Left lung (tissue), 10 donors: ENCODE results near the gene FOLR3. TPM values are rescaled to one million over a fixed set of nuclear protein-coding genes. Genes with fewer than 3 reads are reported as not detected.
A peak's percentile ranks its signal among the peaks of the same experiment; 100 is the strongest.

Experiments
- ATAC-seq: fragments of 200-7000 bp; cut with Tn5 transposase; one replicate; pipeline ENCODE4 v1.9.1; 2020; ENCODE audit warnings: moderate library complexity
- DNase-seq, 4 donors: peaks; one replicate each; pipeline ENCODE4 v3.0.0-alpha.2; 2013 to 2020
- H3K27ac ChIP-seq, 2 donors: fragments of 200-600 bp; sonication (generic) in 1 of 2; one replicate each; pipeline versions ENCODE4 v1.5.0 to v1.8.0; 2020 to 2021
- H3K27me3 ChIP-seq, 2 donors: fragments of 200-600 bp; sonication (generic) in 1 of 2; one replicate each; pipeline versions ENCODE4 v1.5.0 to v1.8.0; 2020 to 2021
- H3K36me3 ChIP-seq, 2 donors: fragments of 200-600 bp; sonication (generic) in 1 of 2; one replicate each; pipeline versions ENCODE4 v1.5.0 to v1.8.0; 2020 to 2021
- H3K4me1 ChIP-seq, 2 donors: fragments of 200-600 bp; one replicate each; pipeline ENCODE4 v1.8.0; 2021
- H3K4me3 ChIP-seq, 2 donors: fragments of 200-600 bp; sonication (generic) in 1 of 2; one replicate each; pipeline versions ENCODE4 v1.5.0 to v1.8.0; 2020 to 2021; ENCODE audit warnings: mild to moderate bottlenecking in 1 of 2
- H3K9me3 ChIP-seq, 2 donors: fragments of 200-600 bp; sonication (generic) in 1 of 2; one replicate each; pipeline versions ENCODE4 v1.5.0 to v1.8.0; 2020 to 2021
- CTCF ChIP-seq, 2 donors: fragments of 200-600 bp; sonication (generic) in 1 of 2; IDR thresholded peaks; one replicate each; pipeline versions ENCODE4 v1.5.0 to v1.8.0; 2021; ENCODE audit warnings: antibody characterized with exemption in 2 of 2
- intact Hi-C, 2 donors: fragments of 100-400 bp; cut with DNase I; formaldehyde crosslinking; loops; one replicate each; pipeline versions ENCODE4 v1.11.2 to v1.14.2; 2022
- polyA plus RNA-seq, 6 donors: library from polyadenylated mRNA; unstranded; fragments of 120-200 nt; gene quantifications; one replicate each; pipeline ENCODE4 v1.2.1, GENCODE V29; 2013; ENCODE audit not compliant: insufficient read length in 6 of 6
- total RNA-seq, 2 donors: library from RNA; stranded (reverse); fragmentation: NEBNext Ultra II Directional; extraction: Animal tissue kit (Norgen Biotek cat#: 25700); gene quantifications; one replicate each; pipeline ENCODE4 v1.2.1, GENCODE V29; 2021
- donor health status: DM: no; HTN: yes; CAD: no.
- donor health status: DM: no; HTN: no; CAD: no.

Gene FOLR3
- total and polyA plus RNA-seq, 8 donors = 0.32 to 15.6 (median 2.0) TPM

GRCh38 chr11:72100009-72100408 is 35.5 kb upstream of the FOLR3 start:
- ATAC-seq (no peak), DNase-seq (no peak)
- Histone ChIP-seq H3K4me3 (no peak overlapping the region), H3K27ac (peak overlapping the region in 1 of 2 donors; percentile 98), H3K9me3 (no peaks in the 10 kb centered on the region), H3K36me3 (peaks cover 0 to 51% of the 10 kb centered on the region in 2 donors), H3K27me3 (no peaks in the 10 kb centered on the region), H3K4me1 (peaks cover 14 to 47% of the 10 kb centered on the region in 2 donors)
- TF ChIP-seq CTCF (IDR thresholded peaks at IDR 0.05) = no peak
- intact Hi-C loops = no loop called here

GRCh38 chr11:72100462-72100861 is 35.1 kb upstream of the FOLR3 start:
- no peak for TF ChIP-seq CTCF (IDR thresholded peaks at IDR 0.05)
- peak overlapping the region in 1 of 2 donors; percentile 93 for H3K4me3 ChIP-seq
- no peaks in the 10 kb centered on the region for H3K27me3 ChIP-seq
- H3K9me3 ChIP-seq = no peaks in the 10 kb centered on the region
- peak overlapping the region in 1 of 2 donors; percentile 98 for H3K27ac ChIP-seq
- intact Hi-C loops = no loop called here
- H3K4me1 ChIP-seq = peaks cover 14 to 47% of the 10 kb centered on the region in 2 donors
- ATAC-seq (no peak), DNase-seq (no peak)
- H3K36me3 ChIP-seq = peaks cover 0 to 46% of the 10 kb centered on the region in 2 donors

GRCh38 chr11:72102162-72102561 is 33.4 kb upstream of the FOLR3 start:
- DNase-seq (no peak), ATAC-seq (no peak)
- intact Hi-C loops = no loop called here
- H3K36me3 ChIP-seq = peaks cover 0 to 29% of the 10 kb centered on the region in 2 donors
- no peaks in the 10 kb centered on the region for H3K27me3 ChIP-seq
- H3K27ac ChIP-seq = peak overlapping the region; percentile 97 to 98
- TF ChIP-seq CTCF (IDR thresholded peaks at IDR 0.05) = no peak
- H3K4me3 ChIP-seq = peak overlapping the region; percentile 90 to 93
- no peaks in the 10 kb centered on the region for H3K9me3 ChIP-seq
- H3K4me1 ChIP-seq = peaks cover 14 to 47% of the 10 kb centered on the region in 2 donors

GRCh38 chr11:72102631-72102945 is 32.9 kb upstream of the FOLR3 start:
- peaks cover 0 to 26% of the 10 kb centered on the region in 2 donors for H3K36me3 ChIP-seq
- H3K27ac ChIP-seq = peak overlapping the region; percentile 97 to 98
- peaks cover 14 to 47% of the 10 kb centered on the region in 2 donors for H3K4me1 ChIP-seq
- ATAC-seq (no peak), DNase-seq (no peak)
- no peaks in the 10 kb centered on the region for H3K9me3 ChIP-seq
- H3K27me3 ChIP-seq = no peaks in the 10 kb centered on the region
- no peak for TF ChIP-seq CTCF (IDR thresholded peaks at IDR 0.05)
- H3K4me3 ChIP-seq = peak overlapping the region; percentile 90 to 93
- intact Hi-C loops = no loop called here

GRCh38 chr11:72102946-72103753 is 32.4 kb upstream of the FOLR3 start, which contains the start of gene LAMTOR1:
LAMTOR1 (minus strand) TSS chr11:72103297; CDS start chr11:72103224, 73 bp downstream.
- H3K27ac ChIP-seq = peak within 1 kb of the TSS; percentile 97 to 98
- DNase-seq (peak; percentile 97 to 99 (median 98)), ATAC-seq (peak; percentile 99)
- H3K4me3 ChIP-seq = peak within 1 kb of the TSS; percentile 90 to 93
- no peaks in the 10 kb centered on the region for H3K27me3 ChIP-seq
- H3K9me3 ChIP-seq = no peaks in the 10 kb centered on the region
- peak; percentile 36 to 64 for TF ChIP-seq CTCF (IDR thresholded peaks at IDR 0.05)
- H3K36me3 ChIP-seq = peaks cover 0 to 26% of the 10 kb centered on the region in 2 donors
- intact Hi-C loops = no loop called here
- peaks cover 14 to 47% of the 10 kb centered on the region in 2 donors for H3K4me1 ChIP-seq
